PC-9 (cell line): ENCODE measurements around the gene REV3L.

ENCODE experiments used
- CTCF ChIP-seq: fragments of 200-600 bp; sonication (generic); conservative IDR thresholded peaks from 2 replicates; pipeline ENCODE4 v1.6.1; 2017; ENCODE audit warnings: mixed run types, antibody characterized with exemption, mild to moderate bottlenecking, moderate library complexity
- EZH2 ChIP-seq: fragments of 200-600 bp; sonication (generic); IDR thresholded peaks from 2 replicates; pipeline ENCODE4 v1.8.0; 2017; ENCODE audit warnings: antibody characterized with exemption, low read depth

- TF ChIP-seq CTCF, result no peak
- no peak for TF ChIP-seq EZH2
Measured at GRCh38 chr6:111270121-111270520, 212.9 kb downstream of the REV3L start.
